Stimulated activated CD4-positive, alpha-beta T cell treated with anti-CD3 and anti-CD28 coated beads, Interleukin-1b, Interleukin-23, amount 100 ng/mL, for 48 hours (primary cell): ENCODE measurements around the gene HBS1L.

ENCODE experiments used
- DNase-seq: peaks from one replicate; pipeline ENCODE4 v3.0.0-alpha.2; 2020

The HBS1L gene

GRCh38 chr6:135030532-135031178 is 24.0 kb downstream of the HBS1L start:
- peak; percentile 41 for DNase-seq

- DNase-seq = no peak
Measured at GRCh38 chr6:135030056-135030473, 24.6 kb downstream of the HBS1L start.

- DNase-seq = no peak
Measured at GRCh38 chr6:135025775-135026174, 28.8 kb downstream of the HBS1L start.

GRCh38 chr6:135025175-135025574 is 29.4 kb downstream of the HBS1L start:
- DNase-seq = no peak

- DNase-seq = no peak
Measured at GRCh38 chr6:135022050-135022697, 32.4 kb downstream of the HBS1L start.

- DNase-seq = no peak
Measured at GRCh38 chr6:135021310-135022049, 33.1 kb downstream of the HBS1L start.

- no peak for DNase-seq
Measured at GRCh38 chr6:135018941-135019340, 35.7 kb downstream of the HBS1L start.

- no peak for DNase-seq
Measured at GRCh38 chr6:135018052-135018451, 36.6 kb downstream of the HBS1L start.

- DNase-seq = no peak
Measured at GRCh38 chr6:135014353-135014832, 40.2 kb downstream of the HBS1L start.

- peak; percentile 9 for DNase-seq
Measured at GRCh38 chr6:135013211-135013610, 41.4 kb downstream of the HBS1L start.

- no peak for DNase-seq
Measured at GRCh38 chr6:135012764-135013163, 41.9 kb downstream of the HBS1L start.

GRCh38 chr6:135012349-135012748 is 42.3 kb downstream of the HBS1L start:
- DNase-seq = no peak

- DNase-seq = no peak
Measured at GRCh38 chr6:135008941-135009290, 45.7 kb downstream of the HBS1L start.

GRCh38 chr6:135008072-135008940 is 46.3 kb downstream of the HBS1L start:
- DNase-seq = peak; percentile 6

GRCh38 chr6:135006386-135006914 is 48.2 kb downstream of the HBS1L start:
- no peak for DNase-seq

GRCh38 chr6:135004399-135004798 is 50.2 kb downstream of the HBS1L start:
- DNase-seq = no peak

- no peak for DNase-seq
Measured at GRCh38 chr6:135002974-135003703, 51.5 kb downstream of the HBS1L start.

GRCh38 chr6:135002229-135002844 is 52.3 kb downstream of the HBS1L start:
- no peak for DNase-seq

GRCh38 chr6:134999107-134999506 is 55.5 kb downstream of the HBS1L start:
- DNase-seq = no peak

GRCh38 chr6:134997133-134997995 is 57.3 kb downstream of the HBS1L start:
- no peak for DNase-seq

GRCh38 chr6:134995536-134995935 is 59.1 kb downstream of the HBS1L start:
- no peak for DNase-seq
